Activated CD8-positive, alpha-beta memory T cell treated with anti-CD3 and anti-CD28 coated beads, Interleukin-2, amount 50 U/mL, for 24 hours (primary cell): ENCODE results near the gene ZNF497.

Source experiments
- DNase-seq: peaks from one replicate; pipeline ENCODE4 v3.0.0-alpha.2; 2020; ENCODE audit errors: extremely low read depth

The ZNF497 gene

DNA sequence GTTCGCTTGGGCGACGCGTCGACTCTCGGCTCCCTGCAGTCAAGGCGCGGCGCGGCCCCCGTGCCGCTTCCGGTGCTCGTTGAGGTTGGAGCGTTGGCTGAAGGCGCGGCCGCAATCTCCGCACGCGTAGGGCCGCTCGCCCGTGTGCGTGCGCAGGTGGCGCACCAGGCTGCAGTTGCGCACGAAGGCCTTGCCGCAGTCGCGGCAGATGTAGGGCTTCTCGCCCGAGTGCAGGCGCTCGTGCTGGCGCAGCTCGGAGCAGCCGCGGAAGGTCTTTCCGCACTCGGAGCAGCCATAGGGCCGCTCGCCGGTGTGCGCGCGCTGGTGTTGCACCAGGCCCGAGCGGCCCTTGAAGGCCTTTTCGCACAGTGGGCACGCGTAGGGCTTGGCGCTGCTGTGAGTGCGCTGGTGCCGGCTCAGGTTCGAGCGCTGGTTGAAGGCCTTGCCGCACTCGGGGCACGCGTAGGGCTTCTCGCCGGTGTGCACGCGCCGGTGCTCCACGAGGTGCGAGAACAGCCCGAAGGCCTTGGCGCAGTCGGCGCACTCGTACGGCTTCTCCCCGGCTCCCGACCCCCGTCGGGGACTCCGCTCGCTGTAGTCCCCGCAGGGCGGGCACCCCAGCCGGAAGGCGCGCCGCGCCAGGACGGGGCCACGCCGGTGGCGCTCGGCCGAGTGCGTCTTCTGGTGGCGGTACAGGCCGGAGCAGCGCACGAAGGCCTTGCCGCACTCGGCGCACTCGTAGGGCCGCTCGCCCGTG, 5.3 kb upstream of the ZNF497 start:
- no peak for DNase-seq

- DNase-seq, result no peak
Observed at GRCh38 chr19:58366585-58367430, 4.3 kb upstream of the ZNF497 start.

DNA sequence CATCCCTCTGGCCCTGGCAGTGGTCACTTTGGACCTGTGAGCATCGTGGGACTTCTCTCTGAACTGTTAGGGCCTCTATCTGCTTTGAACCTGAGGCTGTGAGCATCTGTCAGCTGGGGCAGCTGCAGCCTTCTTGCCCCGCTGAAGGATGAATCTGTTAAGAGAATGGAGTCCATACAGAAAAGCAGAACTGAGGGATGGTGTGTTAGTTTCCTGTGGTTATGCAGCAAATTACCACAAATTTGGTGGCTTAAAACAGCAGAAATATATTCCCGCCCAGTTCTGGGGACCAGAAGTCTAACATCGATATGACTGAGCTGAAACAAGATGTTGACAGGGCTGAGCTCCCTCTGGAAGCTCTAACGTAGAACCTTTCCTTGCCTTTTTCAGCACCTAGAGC, 1.6 kb upstream of the ZNF497 start:
- no peak for DNase-seq

DNA sequence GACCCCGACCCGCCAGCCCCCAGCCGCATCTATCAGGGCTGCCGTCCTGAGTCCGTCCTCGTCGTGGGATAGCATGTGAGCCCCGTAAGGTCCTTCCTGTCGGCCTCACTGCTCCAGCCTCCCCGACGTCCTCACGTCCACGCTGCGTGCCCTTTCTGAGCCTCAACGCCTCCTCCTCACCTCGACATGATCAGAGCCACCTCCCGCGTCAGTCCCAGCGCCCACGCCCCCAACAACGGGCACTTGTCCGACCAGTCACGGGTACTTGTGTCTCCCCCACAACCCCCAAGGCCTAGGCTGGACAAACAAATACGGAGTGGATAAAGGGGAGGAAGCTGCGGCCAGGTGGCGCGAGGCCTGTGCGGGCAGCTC, 665 bp downstream of the ZNF497 start:
- DNase-seq, result no peak

DNA sequence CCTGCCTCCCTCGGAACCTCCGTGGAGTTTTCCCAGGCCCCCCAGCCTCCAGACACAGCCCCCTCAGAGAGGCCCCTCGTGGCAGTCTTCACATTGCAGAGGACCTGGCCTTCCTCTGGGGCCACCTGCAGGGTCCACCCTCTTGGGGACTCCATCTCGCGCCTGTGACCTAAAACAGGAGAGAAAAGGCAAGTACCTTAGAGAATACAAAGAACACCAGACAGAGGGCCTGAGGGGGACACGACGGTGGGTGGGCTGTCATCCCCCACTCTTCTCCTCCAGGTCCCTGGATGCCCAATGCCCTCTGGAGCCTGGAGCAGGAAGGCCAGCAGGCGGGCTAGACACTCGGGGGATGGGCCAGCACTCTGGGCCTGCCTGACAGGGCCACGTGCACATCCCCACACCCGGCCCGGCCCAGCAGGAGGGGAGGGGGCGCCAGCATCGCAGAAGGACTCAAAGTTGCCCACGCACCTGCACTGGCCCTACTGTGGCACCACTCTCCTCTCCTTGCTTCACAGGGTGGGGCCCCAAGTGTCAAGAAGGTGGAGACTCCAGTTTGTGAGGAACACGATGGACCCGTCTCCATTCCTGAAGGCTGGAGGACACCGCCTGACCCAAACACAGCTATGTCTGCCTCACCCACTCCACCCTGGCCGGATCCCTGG, 4.9 kb downstream of the ZNF497 start:
- DNase-seq, result no peak

DNA sequence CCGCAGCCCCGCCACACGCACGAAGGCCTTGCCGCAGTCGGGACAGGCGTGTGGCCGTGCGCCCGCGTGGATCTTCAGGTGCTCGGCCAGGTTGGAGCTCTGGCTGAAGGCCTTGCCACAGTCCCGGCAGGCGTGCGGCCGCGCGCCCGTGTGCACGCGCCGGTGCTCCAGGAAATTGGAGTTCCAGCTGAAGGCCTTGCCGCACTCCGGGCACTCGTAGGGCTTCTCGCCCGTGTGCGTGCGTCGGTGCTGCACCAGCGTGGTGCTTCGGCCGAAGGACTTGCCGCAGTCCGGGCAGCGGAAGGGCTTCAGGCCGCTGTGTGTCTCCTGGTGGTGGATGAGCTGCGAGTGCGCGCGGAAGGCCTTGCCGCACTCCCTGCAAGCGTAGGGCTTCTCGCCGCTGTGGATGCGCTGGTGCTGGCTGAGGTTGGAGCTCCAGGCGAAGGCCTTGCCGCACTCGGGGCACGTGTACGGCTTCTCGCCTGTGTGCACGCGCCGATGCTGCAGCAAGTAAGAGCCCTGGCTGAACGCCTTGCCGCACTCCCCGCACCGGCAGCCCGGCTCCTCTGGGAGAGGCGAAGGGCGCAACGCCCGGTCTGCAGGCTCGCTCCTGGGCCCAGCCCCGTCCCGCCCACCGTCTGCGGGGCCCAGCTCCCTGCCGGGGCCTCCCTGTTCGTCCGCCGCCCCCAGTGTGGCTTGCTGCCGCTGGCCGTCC, 5.6 kb downstream of the ZNF497 start:
- no peak for DNase-seq

GRCh38 chr19:58355908-58356765, 6.4 kb downstream of the ZNF497 start:
- no peak for DNase-seq

DNA sequence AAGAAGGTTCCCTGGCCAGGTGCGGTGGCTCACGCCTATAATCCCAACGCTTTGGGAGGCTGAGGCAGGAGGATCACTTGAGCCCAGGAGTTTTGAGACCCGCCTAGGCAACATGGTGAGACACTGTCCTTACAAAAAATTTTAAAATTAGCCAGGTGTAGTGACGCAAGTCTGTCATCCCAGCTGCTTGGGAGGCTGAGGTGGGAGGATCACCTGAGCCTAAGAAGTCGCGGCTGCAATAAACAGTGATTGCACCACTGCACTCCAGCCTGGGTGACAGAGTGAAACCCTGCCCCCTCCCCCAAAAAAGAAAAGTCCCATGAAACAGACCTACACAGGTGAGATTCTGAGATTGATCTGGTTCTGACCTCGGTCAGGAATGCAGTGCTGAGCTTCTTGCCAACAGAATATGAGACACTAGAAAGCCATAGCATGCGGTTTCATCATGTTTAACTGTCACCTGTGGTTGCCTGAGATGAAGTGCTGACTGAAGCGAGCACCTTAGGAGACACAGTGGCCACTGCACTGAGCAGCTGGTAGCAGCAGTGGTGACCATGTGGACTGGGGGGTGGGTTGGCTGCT, 7.2 kb downstream of the ZNF497 start:
- no peak for DNase-seq

- no peak for DNase-seq
Observed at GRCh38 chr19:58354478-58355030, 8.0 kb downstream of the ZNF497 start.

- no peak for DNase-seq
Observed at GRCh38 chr19:58353717-58354477, 8.7 kb downstream of the ZNF497 start.

DNA sequence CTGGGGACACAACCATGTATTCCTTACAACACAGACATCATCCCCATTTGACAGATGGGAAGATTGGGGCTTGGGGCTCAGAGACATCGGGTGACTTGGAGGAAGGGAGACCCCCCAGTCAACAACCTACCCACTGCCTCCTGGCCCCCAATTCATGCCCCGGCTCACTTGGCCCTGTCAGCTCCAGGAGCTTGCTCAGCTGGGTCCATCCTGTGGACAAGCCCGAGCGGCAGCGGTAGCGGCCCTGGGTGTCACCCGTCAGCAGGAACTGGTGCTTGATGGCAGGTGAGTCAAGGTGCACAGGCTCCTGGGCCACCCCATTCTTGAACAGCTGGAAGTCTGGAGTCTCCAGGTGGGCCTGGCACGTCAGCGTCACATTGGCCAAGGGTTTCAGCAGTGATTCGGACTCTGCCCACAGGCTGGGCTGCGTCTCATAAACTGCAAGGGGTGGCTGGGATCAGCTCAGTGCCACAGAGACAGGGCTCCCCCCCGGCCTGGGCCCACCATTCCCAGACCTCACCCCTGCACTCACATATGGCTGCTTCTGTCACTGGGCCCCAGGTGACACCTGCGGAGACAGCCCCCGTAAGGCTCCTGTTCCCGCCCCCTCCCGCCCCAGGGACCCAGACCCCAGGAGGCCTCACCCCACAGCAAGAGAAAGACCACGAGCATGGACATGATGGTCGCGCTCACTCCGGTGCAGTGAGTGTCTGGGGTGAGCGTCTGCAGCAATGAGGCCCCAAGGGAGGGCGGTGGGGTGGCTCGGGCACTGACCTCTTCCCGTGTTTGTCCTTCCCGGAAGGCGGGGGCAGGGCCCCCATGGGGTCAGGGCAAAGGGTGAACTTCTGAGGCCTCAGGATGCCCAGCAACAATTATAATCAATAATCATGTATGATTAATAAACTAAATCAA, 9.5 kb downstream of the ZNF497 start, which contains the start of gene A1BG:
Gene A1BG (minus strand): TSS at position 733 of the 912 bp plus-strand sequence. CDS start 55 bp downstream, at position 678.
- no peak for DNase-seq

- DNase-seq, result no peak
Observed at GRCh38 chr19:58351990-58352755, 10.4 kb downstream of the ZNF497 start.

DNA sequence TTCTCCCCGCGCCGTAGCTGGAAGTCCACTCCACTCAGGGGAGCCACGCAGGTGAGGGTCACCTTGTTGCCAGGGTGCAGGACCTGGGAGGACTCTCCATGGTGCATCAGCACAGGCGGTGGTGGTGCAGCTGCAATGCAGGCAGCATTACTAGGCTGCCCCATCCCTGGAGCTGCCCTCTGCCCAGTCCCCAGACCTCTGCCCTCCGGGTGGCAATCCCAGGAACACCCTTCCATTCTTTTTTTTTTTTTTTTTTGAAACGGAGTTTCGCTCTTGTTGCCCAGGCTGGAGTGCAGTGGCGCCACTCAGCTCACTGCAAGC, 11.0 kb downstream of the ZNF497 start:
- DNase-seq, result no peak

DNA sequence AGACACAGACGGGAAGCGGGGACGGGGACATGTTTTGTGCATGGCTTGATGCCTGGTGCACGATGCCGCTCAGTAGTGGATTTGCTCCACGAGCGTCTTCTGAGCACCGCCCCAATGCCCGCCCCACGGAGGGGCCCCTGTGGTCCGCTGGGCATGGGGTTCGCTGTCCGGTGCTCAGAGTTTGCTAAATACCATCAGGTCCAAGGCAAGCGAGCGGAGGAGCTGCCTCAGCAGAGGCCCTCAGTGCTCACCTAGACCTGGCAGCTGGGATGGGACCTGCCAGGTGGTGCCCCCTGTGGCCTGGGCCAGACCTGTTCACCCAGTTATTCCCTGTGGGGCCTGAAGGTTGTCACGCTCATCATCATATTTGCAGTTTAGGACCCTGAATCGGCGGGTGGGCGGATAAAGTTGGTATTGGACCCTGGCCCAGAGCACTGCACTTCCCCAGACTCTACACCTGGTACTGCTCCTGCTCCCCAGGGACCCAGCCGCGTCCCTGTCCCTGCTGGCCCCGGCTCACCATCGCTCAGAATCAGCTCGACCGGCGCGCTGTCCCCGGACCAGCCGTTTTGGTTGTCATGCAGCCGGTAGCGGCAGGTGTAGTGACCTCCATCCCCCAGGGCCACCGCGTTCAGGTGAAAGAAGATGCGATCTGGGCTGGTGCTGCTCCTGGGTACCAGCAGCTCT, 11.5 kb downstream of the ZNF497 start:
- DNase-seq, result no peak

- DNase-seq, result no peak
Observed at GRCh38 chr19:58350001-58350861, 12.3 kb downstream of the ZNF497 start.

- no peak for DNase-seq
Observed at GRCh38 chr19:58349590-58349989, 13.0 kb downstream of the ZNF497 start.
